H1 (cell line): ENCODE data around the gene PCNX3. TPM values are rescaled to one million over a fixed set of nuclear protein-coding genes. Genes with fewer than 3 reads are reported as not detected.
A peak's percentile ranks its signal among the peaks of the same experiment; 100 is the strongest.

Experiments
- CTCF ChIA-PET: fragments of 300-600 bp; sonication (Branson Sonifier 250); formaldehyde crosslinking; loops from one replicate; lab custom pipeline; 2021; ENCODE audit not compliant: partially characterized antibody; lab: Charles Lee
- POLR2A ChIA-PET: fragments of 300-600 bp; sonication (Branson Sonifier 250); formaldehyde crosslinking; loops from one replicate; lab custom pipeline; 2021; ENCODE audit warnings: inconsistent platforms; ENCODE audit not compliant: partially characterized antibody; lab: Charles Lee
- DNase-seq, 2 experiments: peaks; one replicate each; pipeline versions ENCODE4 v3.0.0 to v3.0.0-alpha.2; 2010 to 2022; ENCODE audit warnings: low spot score in 2 of 2, low read depth in 1 of 2, mixed read lengths in 1 of 2
- FAIRE-seq: peaks from 2 replicates; lab custom pipeline; 2011; peaks lifted over from hg19 to GRCh38; lab: Jason Lieb, UNC
- H2AFZ ChIP-seq: 2 replicates; pipeline ENCODE4 v1.8.1; 2012; ENCODE audit warnings: low read length, inconsistent platforms
- H2AK5ac ChIP-seq: 2 replicates; pipeline ENCODE4 v1.6.1; 2013; ENCODE audit warnings: low read depth, low read length
- H2BK120ac ChIP-seq: replicated peaks from 2 replicates; pipeline ENCODE3; 2013; ENCODE audit warnings: low read depth, low read length, inconsistent platforms
- H2BK12ac ChIP-seq: 2 replicates; pipeline ENCODE4 v1.6.1; 2013; ENCODE audit warnings: low read depth, low read length
- H2BK15ac ChIP-seq: 2 replicates; pipeline ENCODE4 v1.6.1; 2013; ENCODE audit warnings: low read length
- H2BK20ac ChIP-seq: 2 replicates; pipeline ENCODE4 v1.6.1; 2013; ENCODE audit warnings: low read length
- H2BK5ac ChIP-seq: 2 replicates; pipeline ENCODE4 v1.6.1; 2013; ENCODE audit warnings: low read depth, low read length
- H3K14ac ChIP-seq: 2 replicates; pipeline ENCODE4 v1.6.1; 2013; ENCODE audit warnings: inconsistent platforms; ENCODE audit not compliant: insufficient read length
- H3K18ac ChIP-seq: 2 replicates; pipeline ENCODE4 v1.6.1; 2013; ENCODE audit warnings: low read length; ENCODE audit errors: extremely low read depth
- H3K23ac ChIP-seq: 2 replicates; pipeline ENCODE4 v1.6.1; 2013; ENCODE audit warnings: inconsistent platforms; ENCODE audit not compliant: insufficient read length
- H3K23me2 ChIP-seq: 2 replicates; pipeline ENCODE4 v1.6.1; 2013; ENCODE audit warnings: low read depth, low read length
- H3K27ac ChIP-seq: 2 replicates; pipeline ENCODE4 v1.6.1; 2011; ENCODE audit warnings: low read depth, low read length, inconsistent platforms
- H3K27me3 ChIP-seq, 4 experiments: replicated peaks in 1 of 4; 1 replicate in 1 of 4; 2 replicates in 3 of 4; pipeline versions ENCODE4 v1.6.1 to v1.8.1; 2011 to 2013; ENCODE audit warnings: low read length in 3 of 4, mild to moderate bottlenecking in 3 of 4, inconsistent platforms in 2 of 4, mixed read lengths in 2 of 4, moderate library complexity in 1 of 4; ENCODE audit not compliant: control insufficient read depth in 3 of 4, insufficient read depth in 3 of 4; ENCODE audit errors: extremely low read depth in 1 of 4
- H3K36me3 ChIP-seq, 4 experiments: 2 replicates each; pipeline versions ENCODE4 v1.6.1 to v1.8.1; 2011 to 2013; ENCODE audit warnings: mild to moderate bottlenecking in 4 of 4, low read length in 3 of 4, moderate library complexity in 2 of 4, control low read depth in 1 of 4, inconsistent platforms in 1 of 4; ENCODE audit not compliant: insufficient read depth in 4 of 4, control insufficient read depth in 2 of 4
- H3K4ac ChIP-seq: replicated peaks from 2 replicates; pipeline ENCODE3; 2013; ENCODE audit warnings: low read length, low read depth, mixed read lengths, inconsistent platforms; ENCODE audit not compliant: insufficient read length
- H3K4me1 ChIP-seq, 4 experiments: replicated peaks in 1 of 4; 1 replicate in 1 of 4; 2 replicates in 3 of 4; pipeline versions ENCODE4 v1.6.1 to v1.8.1; 2011 to 2013; ENCODE audit warnings: low read length in 3 of 4, inconsistent platforms in 2 of 4, mixed read lengths in 1 of 4; ENCODE audit not compliant: insufficient read depth in 4 of 4, control insufficient read depth in 3 of 4
- H3K4me2 ChIP-seq, 2 experiments: 2 replicates each; pipeline versions ENCODE4 v1.6.1 to v1.8.1; 2011 to 2013; ENCODE audit warnings: low read depth in 2 of 2, low read length in 2 of 2, control low read depth in 1 of 2, inconsistent platforms in 1 of 2, mild to moderate bottlenecking in 1 of 2; ENCODE audit not compliant: insufficient read depth in 1 of 2
- H3K4me3 ChIP-seq, 4 experiments: fragments of 200-600, 300-600 bp in 1 of 4; sonication (generic), shearing (Covaris generic), sonication (Bioruptor Twin) in 1 of 4; 2 replicates each; pipeline versions ENCODE4 v1.5.1 to v1.8.1; 2011 to 2016; ENCODE audit warnings: low read length in 4 of 4, low read depth in 3 of 4, control low read depth in 2 of 4, inconsistent platforms in 2 of 4, mild to moderate bottlenecking in 2 of 4, mixed read lengths in 1 of 4, moderate library complexity in 1 of 4; ENCODE audit not compliant: insufficient read depth in 2 of 4; ENCODE audit errors: extremely low read depth in 1 of 4
- H3K56ac ChIP-seq: replicated peaks from 2 replicates; pipeline ENCODE3; 2013; ENCODE audit warnings: low read depth, mild to moderate bottlenecking, mixed read lengths, low read length, inconsistent platforms; ENCODE audit not compliant: insufficient read length
- H3K79me1 ChIP-seq: 2 replicates; pipeline ENCODE4 v1.6.1; 2013; ENCODE audit warnings: low read depth, low read length, control low read depth
- H3K79me2 ChIP-seq, 2 experiments: 2 replicates each; pipeline versions ENCODE4 v1.6.1 to v1.8.1; 2012 to 2013; ENCODE audit warnings: low read length in 2 of 2, mild to moderate bottlenecking in 2 of 2, inconsistent platforms in 1 of 2; ENCODE audit not compliant: insufficient read depth in 2 of 2, control insufficient read depth in 1 of 2
- H3K9ac ChIP-seq, 4 experiments: replicated peaks in 1 of 4; 1 replicate in 1 of 4; 2 replicates in 3 of 4; pipeline versions ENCODE4 v1.6.1 to v1.8.1; 2011 to 2013; ENCODE audit warnings: low read depth in 3 of 4, low read length in 3 of 4, control low read depth in 2 of 4, mild to moderate bottlenecking in 2 of 4, moderate library complexity in 2 of 4, inconsistent platforms in 1 of 4; ENCODE audit errors: extremely low read depth in 1 of 4
- H3K9me3 ChIP-seq, 2 experiments: 2 replicates each; pipeline versions ENCODE4 v1.6.1 to v1.8.1; 2012 to 2013; ENCODE audit warnings: mild to moderate bottlenecking in 2 of 2, moderate library complexity in 2 of 2, control low read depth in 1 of 2, inconsistent platforms in 1 of 2, low read depth in 1 of 2, low read length in 1 of 2, mixed read lengths in 1 of 2; ENCODE audit not compliant: insufficient read depth in 2 of 2
- H4K20me1 ChIP-seq, 2 experiments: replicated peaks in 1 of 2; 2 replicates each; pipeline versions ENCODE3 to v1.8.1; 2011 to 2013; ENCODE audit warnings: inconsistent platforms in 2 of 2, low read length in 2 of 2, mild to moderate bottlenecking in 1 of 2; ENCODE audit not compliant: insufficient read depth in 2 of 2, control insufficient read depth in 1 of 2
- H4K5ac ChIP-seq: 2 replicates; pipeline ENCODE4 v1.6.1; 2013; ENCODE audit warnings: low read length, low read depth, mixed read lengths, inconsistent platforms; ENCODE audit not compliant: insufficient read length
- H4K8ac ChIP-seq: 2 replicates; pipeline ENCODE4 v1.8.0; 2013; ENCODE audit warnings: mild to moderate bottlenecking, moderate library complexity, low read length, inconsistent platforms; ENCODE audit not compliant: insufficient read depth; ENCODE audit errors: extremely low read depth
- H4K91ac ChIP-seq: replicated peaks from 2 replicates; pipeline ENCODE3; 2013; ENCODE audit warnings: low read length, mixed read lengths, inconsistent platforms; ENCODE audit not compliant: insufficient read length
- HDAC2 ChIP-seq, 2 experiments: fragments of 300-600 bp in 1 of 2; sonication (generic) in 1 of 2; IDR thresholded peaks; 2 replicates each; pipeline ENCODE4 v1.6.1; 2011 to 2012; ENCODE audit warnings: low read depth in 2 of 2, low read length in 2 of 2, mild to moderate bottlenecking in 2 of 2, moderate library complexity in 2 of 2, borderline replicate concordance in 1 of 2, inconsistent platforms in 1 of 2
- ZNF274 ChIP-seq: IDR thresholded peaks from 2 replicates; pipeline ENCODE4 v1.7.0; 2012; ENCODE audit warnings: low read length, borderline replicate concordance; ENCODE audit errors: extremely low read depth
- WGBS, 2 experiments: shearing (Covaris generic) in 1 of 2; methylation state at CpG; one replicate each; pipeline versions ENCODE4 v1.1.6 to v1.1.7; 2013 to 2015; ENCODE audit warnings: low lambda C conversion rate in 2 of 2, mixed read lengths in 2 of 2, inconsistent platforms in 1 of 2, low coverage in 1 of 2, missing lambda C conversion rate in 1 of 2; ENCODE audit not compliant: insufficient replicate concordance in 2 of 2, insufficient coverage in 1 of 2, insufficient read length in 1 of 2; ENCODE audit errors: extremely low coverage in 1 of 2, missing lambda C conversion rate in 1 of 2; 5-methylcytosine and 5-hydroxymethylcytosine counted together
- polyA plus RNA-seq, 7 experiments: library from polyadenylated mRNA; depleted of rRNA in 3 of 7; stranded (reverse) in 5 of 7; unstranded in 2 of 7; fragments of >200 nt in 5 of 7; fragments of 200-250 nt in 2 of 7; gene quantifications; 1 replicate in 5 of 7; 2 replicates in 1 of 7; 4 replicates in 1 of 7; pipeline versions ENCODE4 v1.2.1 to v1.2.3, GENCODE V29; 2011 to 2013; ENCODE audit warnings: missing spikeins in 2 of 7, mixed read lengths in 2 of 7
- total RNA-seq: library from RNA; stranded (reverse); fragmentation: NEBNext Ultra II Directional; extraction: Animal tissue kit (Norgen Biotek cat#: 25700); gene quantifications from 2 replicates; pipeline ENCODE4 v1.2.1, GENCODE V29; 2021

Gene PCNX3
- total and polyA plus RNA-seq, 2 of the 8 experiments (the other 6 are each of a cell fraction or from before 2014, with no cell fraction given), result 27.2 to 38.8 TPM

DNA sequence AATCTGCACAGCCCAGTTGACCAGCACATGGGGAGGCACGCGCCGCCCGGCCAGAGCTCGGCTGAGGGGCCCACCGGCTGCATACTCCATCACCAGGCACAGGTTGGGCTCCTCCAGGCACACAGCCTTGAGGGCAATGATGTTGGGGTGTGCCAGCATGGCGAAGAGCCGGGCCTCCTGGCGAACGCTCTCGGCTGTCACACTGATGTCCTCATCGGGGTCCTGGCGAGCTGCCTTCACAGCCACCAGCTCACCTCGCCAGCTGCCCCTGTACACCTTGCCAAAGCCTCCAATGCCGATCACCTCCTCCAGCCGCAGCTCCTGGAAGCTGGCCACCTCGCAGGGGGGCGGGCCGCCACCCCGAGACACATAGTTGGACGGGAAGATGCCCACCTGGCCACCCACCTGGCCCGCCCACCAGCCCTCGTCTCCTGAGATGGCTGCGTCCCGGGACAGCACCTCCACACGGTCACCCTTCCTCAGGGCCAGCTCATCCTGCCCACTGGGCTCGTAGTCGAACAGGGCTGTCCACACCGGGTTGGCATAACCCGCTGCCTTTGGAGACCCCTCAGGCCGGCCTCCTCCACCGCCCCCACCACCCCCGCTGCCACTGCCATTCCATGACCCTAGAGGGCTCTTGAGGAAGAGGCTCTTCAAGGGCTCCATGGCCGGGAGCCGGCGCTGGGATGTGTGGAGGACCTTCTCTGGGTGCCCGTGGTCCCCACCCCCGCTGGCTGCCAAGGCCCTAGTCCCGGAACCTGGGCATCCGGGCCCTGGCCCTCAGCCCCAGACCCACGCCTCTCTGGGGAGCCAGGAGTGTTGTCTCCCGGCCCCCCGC is 2.3 kb upstream of the PCNX3 start:
- H3K4me3 ChIP-seq, result peak overlapping the region; percentile 63 to 88 (median 86)
- H3K23me2 ChIP-seq, result peaks cover 16% of the 10 kb centered on the region
- H2BK20ac ChIP-seq, result no peak overlapping the region
- H3K9me3 ChIP-seq, result no peaks in the 10 kb centered on the region
- peak overlapping the region; percentile 43 for H3K27ac ChIP-seq
- no peak overlapping the region for H3K4ac ChIP-seq
- peaks cover 32% of the 10 kb centered on the region for H3K79me1 ChIP-seq
- H3K14ac ChIP-seq, result no peak overlapping the region
- no peak overlapping the region; the same call in 1 of the 2 replicates for H3K18ac ChIP-seq
- H2AK5ac ChIP-seq, result no peak overlapping the region
- H3K79me2 ChIP-seq, result peaks cover 11 to 27% of the 10 kb centered on the region in 2 experiments
- H4K20me1 ChIP-seq, result peaks cover 8 to 25% of the 10 kb centered on the region in 2 experiments
- H2BK5ac ChIP-seq, result peak overlapping the region; percentile 16; the same call in 1 of the 2 replicates
- H2BK15ac ChIP-seq, result no peak overlapping the region; the same call in 1 of the 2 replicates
- no peak overlapping the region for H2BK120ac ChIP-seq
- ChIA-PET CTCF (interaction anchor here (0.6 to 3.8 kb wide), 10 partner anchors 9 to 200 kb away, joined by 3 to 30 read pairs (median 3); no protein-coding TSS in a partner anchor), POLR2A (interaction anchor here (0.8 to 4.4 kb wide), 14 partner anchors 10 to 240 kb away, joined by 3 to 41 read pairs (median 4); partner anchors contain the start of genes FAM89B, KCNK7, NEAT1 and SIPA1)
- peaks cover 0 to 21% (median 11%) of the 10 kb centered on the region in 4 experiments; a peak in 5 of 7 replicates for H3K4me1 ChIP-seq
- peaks cover 1 to 11% (median 7%) of the 10 kb centered on the region in 4 experiments; a peak in 3 of 8 replicates for H3K36me3 ChIP-seq
- WGBS, 2 experiments, result 70% methylated on average over 37 of the region's 43 CpGs; no CpG with 5 or more reads in 1 of the 2 experiments
- TF ChIP-seq ZNF274, result no peak
- TF ChIP-seq HDAC2 (IDR thresholded peaks at IDR 0.05; ENCODE audit: borderline replicate concordance in 1 of 2, low read depth in 2 of 2, low read length in 2 of 2), result no peak
- H4K5ac ChIP-seq, result peak overlapping the region; percentile 16
- H3K4me2 ChIP-seq, result peak overlapping the region; percentile 69 to 87
- no peak for FAIRE-seq
- no peak for DNase-seq
- H3K23ac ChIP-seq, result no peak overlapping the region
- H2AFZ ChIP-seq, result no peak overlapping the region
- peak overlapping the region; percentile 43 to 70 (median 68); a peak in 6 of 7 replicates for H3K9ac ChIP-seq
- peak overlapping the region; percentile 45; the same call in 1 of the 2 replicates for H4K8ac ChIP-seq
- peak overlapping the region; percentile 52 for H3K56ac ChIP-seq
- no peaks in the 10 kb centered on the region for H3K27me3 ChIP-seq
- no peak overlapping the region for H2BK12ac ChIP-seq
- H4K91ac ChIP-seq, result peak overlapping the region; percentile 18
